GM12891 (cell line): ENCODE data around the gene TMEM151A.

Source experiments
- DNase-seq: peaks from one replicate; pipeline ENCODE4 v3.0.0; 2011; ENCODE audit warnings: low spot score; ENCODE audit not compliant: insufficient read length
- FAIRE-seq: peaks from 2 replicates; lab custom pipeline; 2011; peaks lifted over from hg19 to GRCh38; lab: Jason Lieb, UNC
- PAX5 ChIP-seq: IDR thresholded peaks from 2 replicates; pipeline ENCODE4 v1.6.1; 2011; ENCODE audit warnings: low read length, moderate library complexity, mild to moderate bottlenecking; ENCODE audit not compliant: insufficient read depth, severe bottlenecking
- POLR2A ChIP-seq: IDR thresholded peaks from 2 replicates; pipeline ENCODE4 v1.6.1; 2011; ENCODE audit warnings: low read depth, low read length, control low read depth
- POLR2AphosphoS5 ChIP-seq: IDR thresholded peaks from 2 replicates; pipeline ENCODE4 v1.6.1; 2011; ENCODE audit warnings: low read depth, low read length, control low read depth
- POU2F2 ChIP-seq: IDR thresholded peaks from 2 replicates; pipeline ENCODE4 v1.6.1; 2011; ENCODE audit warnings: low read depth, mild to moderate bottlenecking, control low read depth, low read length, moderate library complexity
- SPI1 ChIP-seq: IDR thresholded peaks from 2 replicates; pipeline ENCODE4 v1.6.1; 2011; ENCODE audit warnings: low read depth, low read length, control low read depth
- TAF1 ChIP-seq: IDR thresholded peaks from 2 replicates; pipeline ENCODE4 v1.6.1; 2011; ENCODE audit warnings: low read depth, low read length, control low read depth

Gene TMEM151A

DNA sequence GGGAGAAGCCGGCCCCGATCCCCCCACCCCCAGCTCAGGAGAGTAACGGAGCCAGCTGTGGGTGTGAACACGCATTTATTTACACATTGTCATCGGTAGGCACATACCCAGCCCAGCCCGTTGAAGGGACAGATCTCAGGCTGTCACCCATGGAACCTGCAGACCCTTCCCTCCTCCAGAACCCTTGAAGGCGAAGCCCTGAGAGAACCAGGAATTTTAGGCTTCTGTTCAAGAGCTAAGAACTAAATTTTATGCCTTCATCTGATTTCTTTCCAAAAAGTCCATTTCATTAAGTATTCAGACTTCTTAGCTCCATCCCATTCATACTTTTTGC lies 53.6 kb downstream of the TMEM151A start:
- FAIRE-seq: no peak
- TF ChIP-seq SPI1 (no peak), PAX5 (no peak), TAF1 (no peak), POLR2A (no peak), POLR2AphosphoS5 (no peak), POU2F2 (no peak)
- DNase-seq: no peak
